Astrocyte (in vitro differentiated cells and primary cell): ENCODE results near the gene GRIK5. TPM values are rescaled to one million over a fixed set of nuclear protein-coding genes. Genes with fewer than 3 reads are reported as not detected.

ENCODE experiments used
- DNase-seq: peaks from one replicate; pipeline ENCODE4 v3.0.0-alpha.2; 2010; ENCODE audit warnings: low read depth
- FAIRE-seq: peaks from 2 replicates; lab custom pipeline; 2011; peaks lifted over from hg19 to GRCh38; lab: Jason Lieb, UNC
- H2AFZ ChIP-seq: 2 replicates; pipeline ENCODE4 v1.6.0; 2012; ENCODE audit warnings: low read depth, low read length, inconsistent platforms
- H3K27ac ChIP-seq: 2 replicates; pipeline ENCODE4 v1.5.1; 2011; ENCODE audit warnings: low read depth, low read length, inconsistent platforms
- H3K27me3 ChIP-seq: 2 replicates; pipeline ENCODE4 v1.6.0; 2011; ENCODE audit warnings: low read length, inconsistent platforms; ENCODE audit not compliant: insufficient read depth
- H3K36me3 ChIP-seq: 2 replicates; pipeline ENCODE4 v1.5.1; 2011; ENCODE audit warnings: low read length, inconsistent platforms; ENCODE audit not compliant: insufficient read depth
- H3K4me1 ChIP-seq: 2 replicates; pipeline ENCODE4 v1.5.1; 2011; ENCODE audit warnings: low read length, inconsistent platforms; ENCODE audit not compliant: insufficient read depth
- H3K4me2 ChIP-seq: 2 replicates; pipeline ENCODE4 v1.6.0; 2012; ENCODE audit warnings: low read length, inconsistent platforms
- H3K4me3 ChIP-seq: 2 replicates; pipeline ENCODE4 v1.5.1; 2011; ENCODE audit warnings: low read depth, mild to moderate bottlenecking, low read length, inconsistent platforms; ENCODE audit not compliant: insufficient read depth
- H3K79me2 ChIP-seq: 2 replicates; pipeline ENCODE4 v1.6.0; 2012; ENCODE audit warnings: mild to moderate bottlenecking, low read length, inconsistent platforms; ENCODE audit not compliant: insufficient read depth
- H3K9ac ChIP-seq: 2 replicates; pipeline ENCODE4 v1.6.0; 2012; ENCODE audit warnings: mild to moderate bottlenecking, low read length, inconsistent platforms
- H3K9me3 ChIP-seq: 2 replicates; pipeline ENCODE4 v1.5.1; 2012; ENCODE audit warnings: low read depth, mild to moderate bottlenecking, low read length, inconsistent platforms; ENCODE audit not compliant: insufficient read depth
- H4K20me1 ChIP-seq: 2 replicates; pipeline ENCODE4 v1.6.0; 2012; ENCODE audit warnings: low read length, inconsistent platforms; ENCODE audit not compliant: insufficient read depth
- H3K27ac Mint-ChIP-seq: one replicate; pipeline ENCODE4 v1.8.0; 2021; ENCODE audit warnings: mild to moderate bottlenecking, mixed read lengths; ENCODE audit not compliant: unreplicated experiment
- H3K27me3 Mint-ChIP-seq: one replicate; pipeline ENCODE4 v1.8.0; 2021; ENCODE audit warnings: low read depth, mixed read lengths; ENCODE audit not compliant: unreplicated experiment
- H3K36me3 Mint-ChIP-seq: one replicate; pipeline ENCODE4 v1.8.0; 2021; ENCODE audit warnings: low read depth, mixed read lengths; ENCODE audit not compliant: unreplicated experiment
- H3K4me1 Mint-ChIP-seq: one replicate; pipeline ENCODE4 v1.8.0; 2021; ENCODE audit warnings: low read depth, mixed read lengths; ENCODE audit not compliant: unreplicated experiment
- H3K4me3 Mint-ChIP-seq: one replicate; pipeline ENCODE4 v1.8.0; 2021; ENCODE audit warnings: mild to moderate bottlenecking, moderate library complexity, mixed read lengths; ENCODE audit not compliant: unreplicated experiment
- H3K9me3 Mint-ChIP-seq: one replicate; pipeline ENCODE4 v1.8.0; 2021; ENCODE audit warnings: mild to moderate bottlenecking, mixed read lengths; ENCODE audit not compliant: unreplicated experiment
- EZH2 ChIP-seq: IDR thresholded peaks from 2 replicates; pipeline ENCODE4 v1.6.1; 2012; ENCODE audit warnings: mild to moderate bottlenecking, low read length, inconsistent platforms; ENCODE audit not compliant: insufficient read depth
- total RNA-seq: library from RNA; stranded (reverse); gene quantifications from 2 replicates; pipeline ENCODE4 v1.2.1, GENCODE V29; 2021
- TF ChIP-seq, protein P1 (sequence below): IDR thresholded peaks from 2 replicates; pipeline ENCODE4 v1.5.1; 2011; ENCODE audit warnings: low read depth, mild to moderate bottlenecking, inconsistent platforms, low read length, moderate library complexity; ENCODE audit not compliant: insufficient read depth

The GRIK5 gene
- total RNA-seq, 1 donor from 2014 or later, result 9.2 TPM

- Histone ChIP-seq H3K27ac (no peak overlapping the region), H3K9me3 (no peaks in the 10 kb centered on the region), H4K20me1 (peaks cover 13% of the 10 kb centered on the region), H3K4me3 (peak overlapping the region; percentile 17), H3K27me3 (peaks cover 46% of the 10 kb centered on the region), H3K79me2 (no peaks in the 10 kb centered on the region), H2AFZ (no peak overlapping the region), H3K36me3 (no peaks in the 10 kb centered on the region), H3K9ac (no peak overlapping the region), H3K4me2 (peak overlapping the region; percentile 58), H3K4me1 (no peaks in the 10 kb centered on the region)
- DNase-seq (no peak), FAIRE-seq (no peak)
- peaks cover 77% of the 10 kb centered on the region for H3K27me3 Mint-ChIP-seq
- peak overlapping the region; percentile 40 for H3K4me3 Mint-ChIP-seq
- peaks cover 7% of the 10 kb centered on the region for H3K4me1 Mint-ChIP-seq
- TF ChIP-seq, protein P1, sequence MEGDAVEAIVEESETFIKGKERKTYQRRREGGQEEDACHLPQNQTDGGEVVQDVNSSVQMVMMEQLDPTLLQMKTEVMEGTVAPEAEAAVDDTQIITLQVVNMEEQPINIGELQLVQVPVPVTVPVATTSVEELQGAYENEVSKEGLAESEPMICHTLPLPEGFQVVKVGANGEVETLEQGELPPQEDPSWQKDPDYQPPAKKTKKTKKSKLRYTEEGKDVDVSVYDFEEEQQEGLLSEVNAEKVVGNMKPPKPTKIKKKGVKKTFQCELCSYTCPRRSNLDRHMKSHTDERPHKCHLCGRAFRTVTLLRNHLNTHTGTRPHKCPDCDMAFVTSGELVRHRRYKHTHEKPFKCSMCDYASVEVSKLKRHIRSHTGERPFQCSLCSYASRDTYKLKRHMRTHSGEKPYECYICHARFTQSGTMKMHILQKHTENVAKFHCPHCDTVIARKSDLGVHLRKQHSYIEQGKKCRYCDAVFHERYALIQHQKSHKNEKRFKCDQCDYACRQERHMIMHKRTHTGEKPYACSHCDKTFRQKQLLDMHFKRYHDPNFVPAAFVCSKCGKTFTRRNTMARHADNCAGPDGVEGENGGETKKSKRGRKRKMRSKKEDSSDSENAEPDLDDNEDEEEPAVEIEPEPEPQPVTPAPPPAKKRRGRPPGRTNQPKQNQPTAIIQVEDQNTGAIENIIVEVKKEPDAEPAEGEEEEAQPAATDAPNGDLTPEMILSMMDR, result peak; percentile 19
- peak; percentile 20 for TF ChIP-seq EZH2
- peaks cover 13% of the 10 kb centered on the region for H3K9me3 Mint-ChIP-seq
- no peak overlapping the region for H3K27ac Mint-ChIP-seq
- H3K36me3 Mint-ChIP-seq, result peaks cover 15% of the 10 kb centered on the region
These were observed 71.6 kb downstream of the GRIK5 start for GRCh38 chr19:41998246-41999020.

- Histone ChIP-seq H3K4me1 (no peaks in the 10 kb centered on the region), H2AFZ (no peak overlapping the region), H3K79me2 (no peaks in the 10 kb centered on the region), H3K36me3 (no peaks in the 10 kb centered on the region), H4K20me1 (peaks cover 13% of the 10 kb centered on the region), H3K4me2 (no peak overlapping the region), H3K4me3 (no peak overlapping the region), H3K27ac (no peak overlapping the region), H3K9ac (no peak overlapping the region), H3K27me3 (peaks cover 48% of the 10 kb centered on the region), H3K9me3 (no peaks in the 10 kb centered on the region)
- Mint-ChIP-seq H3K9me3 (peaks cover 11% of the 10 kb centered on the region), H3K27me3 (peaks cover 79% of the 10 kb centered on the region), H3K4me3 (peak overlapping the region; percentile 70), H3K4me1 (peaks cover 8% of the 10 kb centered on the region), H3K36me3 (peaks cover 15% of the 10 kb centered on the region), H3K27ac (no peak overlapping the region)
- DNase-seq, result no peak
- TF ChIP-seq, protein P1, result no peak
- TF ChIP-seq EZH2, result no peak
- no peak for FAIRE-seq
These were observed 72.2 kb downstream of the GRIK5 start for GRCh38 chr19:41997851-41998229.
